Erythroblast (primary cell): Measurements from ENCODE around the gene PTPRA.
"Not testable (repeated sequence)": the region's sequence is repeated elsewhere in the genome, so short reads cannot be mapped to it uniquely, and the experiment has no call there.

ENCODE experiments used
- DNase-seq, 2 experiments: peaks; one replicate each; lab custom pipeline; 2025; lab: John Stamatoyannopoulos, UW
- GATA1 ChIP-seq: IDR thresholded peaks from 2 replicates; pipeline ENCODE4 v1.6.1; 2011; ENCODE audit warnings: low read depth, mild to moderate bottlenecking, control low read depth, low read length, moderate library complexity
- POLR2A ChIP-seq: IDR thresholded peaks from 2 replicates; pipeline ENCODE4 v1.6.1; 2011; ENCODE audit warnings: mild to moderate bottlenecking, low read length

The PTPRA gene

DNA sequence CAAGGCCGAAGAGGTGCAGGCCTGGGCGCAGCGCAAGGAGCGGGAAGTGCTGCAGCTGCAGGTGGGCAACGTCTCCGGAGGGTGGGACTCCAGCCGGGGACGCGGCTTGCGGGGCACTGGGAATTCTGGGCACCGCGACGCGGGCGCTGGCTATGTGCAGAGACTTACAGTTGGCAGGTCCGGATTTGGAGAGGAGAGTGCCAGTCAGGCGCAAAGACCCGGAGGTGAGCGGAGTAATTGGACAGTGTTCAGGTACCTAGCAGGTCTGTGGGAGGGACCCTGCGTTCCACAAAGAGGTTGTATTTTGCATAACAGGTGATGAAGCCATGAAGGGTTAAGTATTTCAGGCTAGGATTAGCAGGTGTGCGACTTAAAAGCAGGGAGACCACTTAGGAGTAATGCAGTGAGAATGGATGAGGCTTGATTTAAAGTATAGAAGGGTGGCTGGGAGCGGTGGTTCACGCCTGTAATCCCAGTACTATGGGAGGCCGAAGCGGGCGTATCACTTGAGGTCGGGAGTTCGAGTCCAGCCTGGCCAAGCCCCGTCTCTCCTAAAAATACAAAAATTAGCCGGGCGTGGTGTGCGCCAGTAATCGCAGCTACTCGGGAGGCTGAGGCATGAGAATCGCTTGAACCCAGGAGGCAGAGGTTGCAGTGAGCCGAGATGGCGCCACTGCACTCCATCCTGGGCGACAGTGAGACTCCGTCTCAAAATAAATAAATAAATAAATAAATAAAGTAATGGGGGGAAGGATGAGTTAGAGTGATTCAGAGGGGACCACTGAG lies 173.6 kb downstream of the PTPRA start:
- no peak for DNase-seq
- TF ChIP-seq POLR2A (no peak), GATA1 (no peak)

DNA sequence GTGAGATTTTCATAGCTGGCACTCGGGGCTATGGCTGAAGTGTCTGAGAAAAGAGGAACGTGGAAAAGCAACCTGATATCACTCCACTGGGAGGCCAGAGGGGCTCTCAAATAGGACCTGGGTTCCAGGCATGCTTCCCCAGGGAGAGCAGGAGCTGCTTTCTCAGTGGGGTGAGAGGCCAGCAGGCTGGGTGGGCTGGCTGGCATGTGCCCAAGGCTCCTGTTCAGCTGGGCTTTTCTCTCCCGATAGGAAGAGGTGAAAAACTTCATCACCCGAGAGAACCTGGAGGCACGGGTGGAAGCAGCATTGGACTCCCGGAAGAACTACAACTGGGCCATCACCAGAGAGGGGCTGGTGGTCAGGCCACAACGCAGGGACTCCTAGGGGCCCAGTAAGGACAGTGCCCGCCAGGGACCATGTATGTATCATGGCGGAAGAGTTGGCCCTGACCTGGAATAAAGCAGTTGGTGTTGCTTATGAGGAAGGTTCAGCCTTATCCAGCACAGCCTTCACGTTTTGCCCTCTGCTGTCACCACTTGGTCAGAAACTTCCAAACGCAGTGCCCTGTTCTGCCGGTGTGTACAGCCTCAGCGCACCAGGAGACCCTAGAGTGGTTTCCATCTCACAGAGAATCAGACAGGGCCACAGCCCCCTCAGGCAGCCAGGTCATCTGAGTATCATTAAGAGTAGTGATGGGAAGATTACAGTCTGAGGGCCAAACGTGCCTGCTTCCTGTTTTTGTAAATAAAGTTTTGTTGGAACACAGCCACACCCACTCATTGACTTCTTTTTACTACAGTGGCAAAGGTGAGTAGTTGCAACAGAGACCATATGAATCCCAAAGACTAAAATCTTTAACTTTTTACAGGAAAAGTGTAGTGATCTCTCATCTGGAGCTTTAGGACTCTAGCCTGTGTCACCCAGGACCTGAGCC lies 174.5 kb downstream of the PTPRA start:
- DNase-seq = no peak
- TF ChIP-seq POLR2A (no peak), GATA1 (no peak)

DNA sequence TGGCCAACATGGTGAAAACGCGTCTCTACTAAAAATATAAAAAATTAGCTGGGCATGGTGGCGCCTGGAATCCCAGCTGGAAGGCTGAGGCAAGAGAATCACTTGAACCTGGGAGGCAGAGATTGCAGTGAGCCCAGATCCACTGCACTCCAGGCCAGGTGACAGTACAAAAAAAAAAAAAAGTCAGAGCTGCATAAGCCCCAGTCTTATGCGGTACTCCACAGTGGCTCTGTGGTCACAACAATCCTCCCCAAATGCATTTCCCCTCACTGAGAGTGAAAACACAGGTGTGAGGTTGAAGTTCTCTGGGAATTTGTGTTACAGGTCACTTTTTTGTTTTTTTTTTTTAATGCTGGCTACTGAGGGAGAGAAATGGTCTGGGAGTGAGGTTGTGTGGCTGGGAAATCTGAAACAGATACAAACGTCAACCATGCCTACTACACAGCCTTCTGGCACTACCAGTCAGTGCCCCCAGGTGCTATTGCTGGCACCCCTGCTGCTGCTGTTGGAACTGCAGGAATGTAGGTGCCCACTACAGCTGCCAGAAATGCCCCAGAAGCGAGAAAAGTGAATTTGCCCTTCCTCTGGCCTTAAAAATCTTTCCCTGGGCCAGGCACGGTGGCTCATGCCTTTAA lies 178.2 kb downstream of the PTPRA start:
- DNase-seq = no peak
- no peak for TF ChIP-seq GATA1
- TF ChIP-seq POLR2A = no peak

DNA sequence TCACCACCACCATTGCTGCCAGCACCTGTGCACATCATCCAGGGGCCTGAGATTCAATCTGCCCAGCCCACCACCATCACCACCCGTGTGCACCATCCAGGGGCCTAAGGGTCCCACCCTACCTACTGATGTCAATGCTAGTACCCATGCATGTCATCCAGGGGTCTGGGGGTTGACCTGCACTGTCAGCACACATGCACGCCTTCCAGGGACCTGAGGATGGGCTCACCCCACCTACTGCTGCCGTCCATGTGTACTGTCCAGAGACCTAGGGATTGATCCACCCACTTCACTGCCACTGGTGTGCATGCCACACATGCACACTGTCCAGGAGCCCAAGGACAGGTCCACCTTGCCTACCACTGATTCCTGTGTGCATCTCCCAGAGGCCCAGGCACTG lies 186.2 kb downstream of the PTPRA start:
- no peak for TF ChIP-seq GATA1
- TF ChIP-seq POLR2A = no peak
- no peak for DNase-seq

DNA sequence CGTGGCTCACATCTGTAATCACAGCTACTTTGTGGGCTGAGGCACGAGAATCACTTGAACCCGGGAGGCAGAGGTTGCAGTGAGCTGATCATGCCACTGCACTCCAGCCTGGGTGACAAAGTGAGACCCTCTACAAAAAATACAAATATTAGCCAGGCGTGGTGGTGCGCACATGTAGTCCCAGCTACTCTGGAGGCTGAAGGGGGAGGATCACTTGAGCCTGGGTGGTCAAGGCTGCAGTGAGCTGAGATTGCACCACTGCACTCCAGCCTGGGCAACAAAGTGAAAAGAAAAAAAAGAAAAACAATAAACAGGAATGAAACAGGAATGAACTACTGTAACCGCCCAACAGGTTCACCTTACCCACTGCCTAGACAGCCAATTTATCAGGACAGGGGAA lies 190.8 kb downstream of the PTPRA start:
- DNase-seq = not testable (repeated sequence)

DNA sequence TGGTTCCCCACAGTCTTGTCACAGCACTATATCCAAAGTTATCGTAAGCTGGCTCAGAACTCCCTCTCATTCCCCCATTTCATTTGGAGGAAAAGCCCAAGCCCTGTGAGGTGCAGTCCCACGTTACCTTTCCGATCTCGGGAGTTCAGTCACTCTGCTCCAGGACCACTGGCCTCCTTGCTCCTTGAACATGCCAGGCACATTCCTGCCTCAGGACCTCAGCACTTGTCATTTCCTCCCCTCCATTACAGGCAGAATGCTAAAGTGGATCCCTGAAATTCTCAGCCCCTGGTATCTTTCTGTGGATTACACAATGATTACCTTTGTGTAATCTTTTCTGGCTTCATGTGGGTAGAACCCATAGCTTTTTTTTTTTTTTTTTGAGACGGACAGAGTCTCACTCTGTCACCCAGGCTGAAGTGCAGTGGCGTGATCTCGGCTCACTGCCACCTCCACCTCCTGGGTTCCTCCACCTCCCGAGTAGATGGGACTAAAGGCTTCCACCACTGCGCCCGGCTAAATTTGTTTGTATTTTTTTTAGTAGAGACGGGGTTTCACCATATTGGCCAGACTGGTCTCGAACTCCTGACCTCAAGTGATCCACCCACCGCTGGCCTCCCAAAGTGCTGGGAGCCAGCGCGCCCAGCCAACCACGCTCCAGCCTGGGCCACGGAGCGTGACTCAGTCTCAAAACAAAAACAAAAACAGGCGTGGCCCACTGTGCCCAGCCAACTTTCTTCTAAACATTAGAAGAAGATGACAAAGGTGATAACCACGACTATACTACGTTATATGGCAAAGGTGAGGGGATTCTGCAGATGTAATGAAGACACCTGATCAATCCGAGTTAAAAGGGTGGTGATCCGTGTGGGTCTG lies 194.1 kb downstream of the PTPRA start:
- DNase-seq = no peak
- TF ChIP-seq GATA1 (no peak), POLR2A (no peak)

DNA sequence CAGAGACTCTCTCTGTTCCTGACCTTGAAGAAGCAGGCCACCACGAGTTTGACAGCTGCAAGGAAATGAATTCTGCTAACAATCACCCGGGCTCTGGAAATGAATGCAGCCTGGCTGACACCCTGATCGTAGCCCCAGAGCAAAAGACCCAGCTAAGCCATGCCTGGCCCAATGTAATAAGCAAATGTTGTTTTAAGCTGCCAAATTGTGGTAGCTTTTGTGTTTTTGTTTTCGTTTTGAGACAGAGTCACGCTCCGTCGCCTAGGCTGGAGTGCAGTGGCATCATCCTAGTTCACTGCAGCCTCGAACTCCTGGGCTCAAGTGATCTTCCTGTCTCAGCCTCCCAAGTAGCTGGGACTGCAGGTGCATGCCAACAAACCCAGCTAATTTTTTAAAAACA lies 194.8 kb downstream of the PTPRA start:
- TF ChIP-seq POLR2A (no peak), GATA1 (no peak)
- DNase-seq = no peak

DNA sequence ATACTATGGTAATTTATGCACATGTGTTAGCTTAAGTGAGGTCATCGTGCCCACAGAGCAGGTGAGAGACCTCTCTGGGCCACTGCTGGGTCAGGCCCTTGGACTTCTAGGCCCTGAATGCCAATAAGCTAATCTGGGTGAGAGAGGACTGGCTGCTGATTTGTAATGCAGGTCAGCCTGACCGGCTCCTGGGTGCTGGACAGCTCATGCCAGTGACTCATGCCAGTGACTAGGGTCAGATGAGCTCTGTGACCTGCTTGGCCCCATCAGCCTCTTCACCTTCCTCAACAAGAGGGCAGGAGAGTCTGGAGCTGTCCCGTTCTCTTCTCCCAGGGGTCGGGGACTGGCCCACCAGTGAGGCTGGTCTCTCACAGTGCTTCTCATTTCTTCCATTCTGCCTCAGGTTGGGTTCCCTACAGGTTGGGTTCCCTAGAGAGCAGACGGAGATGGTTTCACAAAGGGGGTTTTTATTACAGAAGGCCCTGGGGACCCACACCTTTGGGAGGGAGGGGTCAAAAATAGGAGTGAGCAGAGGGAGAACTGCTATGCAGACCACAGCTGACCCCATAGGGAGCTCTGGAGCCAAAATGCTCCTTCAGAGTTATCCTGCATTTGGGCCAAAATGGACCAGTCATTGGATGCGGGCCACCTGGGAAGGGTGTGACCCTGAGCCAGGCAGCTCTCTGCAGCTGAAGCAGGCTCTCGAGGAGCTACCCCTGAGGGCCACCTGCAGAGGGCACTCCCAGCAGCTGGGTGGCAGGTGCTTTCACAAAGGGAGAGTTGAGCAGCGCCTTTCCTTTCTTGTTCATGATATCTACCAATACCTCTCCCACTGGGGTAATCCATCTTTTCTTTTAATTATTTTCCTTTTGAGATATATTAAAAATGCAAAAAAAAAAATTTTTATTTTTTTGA lies 196.0 kb downstream of the PTPRA start:
- TF ChIP-seq GATA1 (no peak), POLR2A (no peak)
- DNase-seq = no peak

DNA sequence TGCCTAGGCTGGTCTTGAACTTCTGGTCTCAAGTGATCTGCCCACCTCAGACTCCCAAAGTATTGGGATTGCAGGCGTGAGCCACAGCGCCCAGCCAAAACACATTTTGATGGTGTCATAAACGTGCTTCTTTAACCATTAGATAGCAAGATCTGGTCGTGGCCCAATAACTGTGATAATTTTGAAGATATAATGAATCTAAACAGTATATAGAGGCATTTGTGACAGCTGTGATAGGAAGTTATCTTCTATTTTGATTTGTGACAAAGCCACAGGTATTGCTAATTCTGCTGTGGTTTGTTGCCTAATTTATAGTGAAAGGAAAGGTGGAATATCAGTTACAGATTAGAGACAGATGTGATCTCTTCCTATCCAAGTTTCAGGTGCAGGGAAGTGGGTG lies 197.4 kb downstream of the PTPRA start:
- TF ChIP-seq GATA1 (no peak), POLR2A (no peak)
- no peak for DNase-seq

DNA sequence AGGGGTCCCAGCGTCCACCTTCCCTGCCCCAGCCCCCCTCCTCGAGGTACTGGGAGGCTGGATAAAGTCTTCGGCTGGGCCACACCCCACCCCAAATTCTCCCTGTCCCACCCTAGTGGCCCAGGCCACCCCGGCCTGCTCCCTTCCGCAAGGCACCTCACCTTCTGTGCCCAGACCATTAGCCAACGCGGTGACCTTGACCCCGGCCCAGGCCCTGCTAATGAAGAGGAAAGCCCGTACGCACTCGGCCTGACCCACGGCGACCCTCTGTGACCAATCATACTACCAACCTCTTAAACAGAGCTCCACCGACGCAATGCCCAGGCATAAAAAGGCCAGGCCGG lies 198.0 kb downstream of the PTPRA start:
- no peak for DNase-seq
- TF ChIP-seq POLR2A = no peak
- no peak for TF ChIP-seq GATA1

DNA sequence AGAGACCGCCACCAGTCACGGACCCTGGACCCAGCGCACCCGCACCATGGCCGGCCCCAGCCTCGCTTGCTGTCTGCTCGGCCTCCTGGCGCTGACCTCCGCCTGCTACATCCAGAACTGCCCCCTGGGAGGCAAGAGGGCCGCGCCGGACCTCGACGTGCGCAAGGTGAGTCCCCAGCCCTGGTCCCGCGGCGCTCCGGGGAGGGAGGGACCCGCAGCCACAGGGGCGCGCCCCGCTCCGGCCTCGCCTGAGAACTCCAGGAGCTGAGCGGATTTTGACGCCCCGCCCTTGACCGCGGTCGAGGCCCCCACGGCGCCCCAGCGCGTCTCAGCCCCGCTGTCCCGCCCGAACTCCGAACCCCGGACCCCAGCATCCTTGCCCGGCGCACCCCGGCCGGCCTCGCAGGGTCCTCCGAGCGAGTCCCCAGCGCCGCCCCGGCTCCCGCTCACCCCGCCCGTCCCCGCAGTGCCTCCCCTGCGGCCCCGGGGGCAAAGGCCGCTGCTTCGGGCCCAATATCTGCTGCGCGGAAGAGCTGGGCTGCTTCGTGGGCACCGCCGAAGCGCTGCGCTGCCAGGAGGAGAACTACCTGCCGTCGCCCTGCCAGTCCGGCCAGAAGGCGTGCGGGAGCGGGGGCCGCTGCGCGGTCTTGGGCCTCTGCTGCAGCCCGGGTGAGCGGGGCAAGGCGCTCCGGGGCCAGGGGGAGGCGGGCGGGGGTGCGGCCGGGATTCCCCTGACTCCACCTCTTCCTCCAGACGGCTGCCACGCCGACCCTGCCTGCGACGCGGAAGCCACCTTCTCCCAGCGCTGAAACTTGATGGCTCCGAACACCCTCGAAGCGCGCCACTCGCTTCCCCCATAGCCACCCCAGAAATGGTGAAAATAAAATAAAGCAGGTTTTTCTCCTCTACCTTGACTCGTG lies 198.6 kb downstream of the PTPRA start, which contains the start of gene OXT:
OXT (plus strand) TSS at position 11 of the 920 bp plus-strand sequence; CDS start at position 47, 36 bp downstream.
- DNase-seq = no peak
- TF ChIP-seq POLR2A = no peak
